ENCODE data around the gene RHOH. TPM values are rescaled to one million over a fixed set of nuclear protein-coding genes. Genes with fewer than 3 reads are reported as not detected.

Gene RHOH
- total and polyA plus RNA-seq, 2 donors from 2014 or later = 0.17 to 14.1 TPM

- intact Hi-C loops (cut with DNase I) = no loop called here
- Histone ChIP-seq H3K27me3 (ENCODE audit: control insufficient read depth, insufficient read depth, low read length) (no peaks in the 10 kb centered on the region), H3K4me1 (ENCODE audit: control insufficient read depth in 2 of 3, insufficient read depth in 2 of 3, low read depth in 1 of 3, low read length in 3 of 3) (no peaks in the 10 kb centered on the region), H3K9ac (ENCODE audit: low read length in 3 of 3) (no peak overlapping the region), H3K9me3 (ENCODE audit: control insufficient read depth in 2 of 3, insufficient read depth in 1 of 3, low read length in 3 of 3) (no peaks in the 10 kb centered on the region), H3K36me3 (ENCODE audit: control insufficient read depth in 2 of 3, insufficient read depth in 3 of 3, low read length in 3 of 3) (no peaks in the 10 kb centered on the region), H3K4me3 (ENCODE audit: low read length in 3 of 3) (no peak overlapping the region), H3K27ac (ENCODE audit: low read depth in 2 of 2, low read length in 2 of 2) (no peak overlapping the region)
- no peak for TF ChIP-seq CTCF (IDR thresholded peaks at IDR 0.05; ENCODE audit: borderline replicate concordance, extremely low read depth, insufficient read depth)
- FAIRE-seq (no peak), DNase-seq (no peak)
These were observed 13.0 kb upstream of the RHOH start for GRCh38 chr4:40183615-40184411.

DNA sequence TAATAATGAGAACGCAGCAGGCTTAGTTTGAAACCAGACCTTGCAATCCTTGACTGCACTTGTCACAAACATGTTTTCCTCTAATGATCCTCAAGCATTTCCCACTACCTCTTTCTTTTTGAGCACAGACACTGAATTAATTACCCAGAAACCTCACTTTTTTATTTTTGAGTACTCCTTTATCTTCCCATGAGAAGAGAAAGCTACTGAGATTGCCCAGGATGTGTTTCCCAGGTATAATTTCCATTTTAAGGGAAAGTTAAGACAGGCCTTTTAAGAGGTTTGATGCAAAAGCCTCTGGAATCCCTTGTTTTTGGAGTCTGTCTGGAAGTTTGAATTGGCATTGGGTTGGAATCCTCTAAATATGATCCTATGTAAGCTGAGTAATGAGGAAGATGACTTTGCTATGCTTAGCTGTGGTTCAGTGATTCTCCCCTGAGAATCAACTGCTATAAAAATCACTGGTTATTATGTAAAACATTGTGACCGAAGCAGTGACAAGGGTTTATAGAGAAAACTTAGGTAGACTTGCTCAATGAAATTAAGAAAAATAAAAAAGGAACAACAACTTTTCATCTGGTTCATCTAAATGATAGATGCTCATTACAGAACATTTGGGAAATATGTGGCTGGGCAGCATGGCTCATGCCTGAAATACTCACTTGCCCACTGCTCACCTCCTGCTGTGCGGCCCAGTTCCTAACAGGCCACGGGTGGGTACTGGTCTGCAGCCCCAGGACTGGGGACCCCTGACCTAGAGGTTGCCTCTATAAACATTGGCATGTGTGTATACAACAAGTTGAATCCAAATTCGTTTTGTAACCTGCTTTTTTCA is 10.8 kb upstream of the RHOH start:
- Histone ChIP-seq H3K4me3 (ENCODE audit: low read length in 3 of 3) (no peak overlapping the region), H3K4me1 (ENCODE audit: control insufficient read depth in 2 of 3, insufficient read depth in 2 of 3, low read depth in 1 of 3, low read length in 3 of 3) (no peaks in the 10 kb centered on the region), H3K36me3 (ENCODE audit: control insufficient read depth in 2 of 3, insufficient read depth in 3 of 3, low read length in 3 of 3) (no peaks in the 10 kb centered on the region), H3K27ac (ENCODE audit: low read depth in 2 of 2, low read length in 2 of 2) (no peak overlapping the region), H3K9me3 (ENCODE audit: control insufficient read depth in 2 of 3, insufficient read depth in 1 of 3, low read length in 3 of 3) (no peaks in the 10 kb centered on the region), H3K9ac (ENCODE audit: low read length in 3 of 3) (no peak overlapping the region), H3K27me3 (ENCODE audit: control insufficient read depth, insufficient read depth, low read length) (no peaks in the 10 kb centered on the region)
- no peak for TF ChIP-seq CTCF (IDR thresholded peaks at IDR 0.05; ENCODE audit: borderline replicate concordance, extremely low read depth, insufficient read depth)
- DNase-seq = peak in 2 of 5 donors; percentile 48 to 75
- FAIRE-seq = no peak
- intact Hi-C loops (cut with DNase I) = no loop called here

- intact Hi-C loops (cut with DNase I) = no loop called here
- FAIRE-seq = no peak
- TF ChIP-seq CTCF (IDR thresholded peaks at IDR 0.05; ENCODE audit: borderline replicate concordance, extremely low read depth, insufficient read depth) = no peak
These were observed 10.2 kb upstream of the RHOH start for GRCh38 chr4:40186665-40187014.

More at GRCh38 chr4:40186665-40187014, 10.2 kb upstream of the RHOH start:
- no peaks in the 10 kb centered on the region for H3K9me3 ChIP-seq (ENCODE audit: control insufficient read depth in 2 of 3, insufficient read depth in 1 of 3, low read length in 3 of 3)
- no peaks in the 10 kb centered on the region for H3K36me3 ChIP-seq (ENCODE audit: control insufficient read depth in 2 of 3, insufficient read depth in 3 of 3, low read length in 3 of 3)
- no peaks in the 10 kb centered on the region for H3K27me3 ChIP-seq (ENCODE audit: control insufficient read depth, insufficient read depth, low read length)
- H3K4me3 ChIP-seq (ENCODE audit: low read length in 3 of 3) = no peak overlapping the region
- H3K27ac ChIP-seq (ENCODE audit: low read depth in 2 of 2, low read length in 2 of 2) = no peak overlapping the region
- no peaks in the 10 kb centered on the region for H3K4me1 ChIP-seq (ENCODE audit: control insufficient read depth in 2 of 3, insufficient read depth in 2 of 3, low read depth in 1 of 3, low read length in 3 of 3)
- DNase-seq = no peak
- H3K9ac ChIP-seq (ENCODE audit: low read length in 3 of 3) = no peak overlapping the region
